ENCODE results near the gene KL.

The KL gene

DNA sequence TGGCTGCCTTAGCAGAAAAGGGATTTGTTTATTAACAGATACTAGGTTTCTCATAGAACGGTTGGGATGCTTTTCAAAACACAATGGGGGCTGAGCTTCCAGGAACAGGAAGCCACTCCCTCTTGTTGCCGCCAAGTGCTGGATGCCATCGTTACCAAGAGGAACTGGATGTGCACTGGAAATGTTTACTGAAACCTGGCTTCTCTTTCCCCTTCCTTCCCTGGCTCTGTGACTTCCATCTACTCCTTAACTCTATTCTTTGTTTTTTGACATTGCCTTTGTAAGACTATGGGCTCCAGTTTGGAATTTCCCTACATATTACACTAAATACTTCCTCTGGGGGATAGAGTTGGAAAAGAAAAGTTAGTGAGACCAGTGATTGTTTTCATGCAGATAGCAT is 11.7 kb upstream of the KL start:
- no peak for DNase-seq (ENCODE audit: low read depth, low spot score)

GRCh38 chr13:33006134-33006533 is 10.1 kb upstream of the KL start:
- no peak for DNase-seq (ENCODE audit: low read depth, low spot score)

DNA sequence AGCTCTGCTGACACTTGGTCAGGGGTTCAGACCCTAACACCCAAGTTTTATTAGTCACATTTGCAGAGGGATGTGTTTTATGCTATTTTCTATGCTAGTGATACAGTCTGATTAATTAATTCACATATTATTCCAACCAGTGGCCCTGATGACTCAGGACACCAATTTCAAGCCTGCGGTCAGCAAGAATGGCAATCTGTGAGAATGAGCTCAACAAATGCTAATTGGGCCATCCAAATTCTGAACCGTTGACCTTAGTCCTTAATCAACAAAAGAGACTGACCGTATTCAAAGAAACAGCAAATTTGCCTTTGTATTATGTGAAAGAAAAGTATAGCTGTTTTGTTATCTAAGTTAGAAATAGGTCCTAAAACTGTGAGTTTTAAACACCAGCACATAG is 9.6 kb upstream of the KL start:
- DNase-seq (ENCODE audit: low read depth, low spot score) = peak; percentile 85

GRCh38 chr13:33007237-33007636 is 9.0 kb upstream of the KL start:
- no peak for DNase-seq (ENCODE audit: low read depth, low spot score)

DNA sequence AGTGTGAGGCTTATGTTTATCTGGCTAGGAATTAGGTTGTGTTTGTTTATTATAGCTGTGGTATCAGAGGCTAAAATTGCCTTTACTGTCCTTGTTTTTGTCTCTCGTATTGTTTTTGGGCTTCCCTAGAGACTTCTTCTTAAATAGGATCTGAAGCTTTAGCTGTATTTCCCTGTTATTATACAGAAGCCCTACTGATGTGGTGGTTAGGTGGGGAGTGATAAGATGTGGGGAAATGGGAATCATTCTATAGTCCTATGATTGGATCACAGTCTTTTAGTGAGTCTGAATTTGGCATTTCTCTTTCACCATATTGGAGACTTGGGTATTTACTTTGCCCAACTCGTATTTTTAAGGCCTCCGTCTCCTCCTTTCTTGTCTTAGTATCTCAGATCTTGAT is 8.3 kb upstream of the KL start:
- no peak for DNase-seq (ENCODE audit: low read depth, low spot score)

DNA sequence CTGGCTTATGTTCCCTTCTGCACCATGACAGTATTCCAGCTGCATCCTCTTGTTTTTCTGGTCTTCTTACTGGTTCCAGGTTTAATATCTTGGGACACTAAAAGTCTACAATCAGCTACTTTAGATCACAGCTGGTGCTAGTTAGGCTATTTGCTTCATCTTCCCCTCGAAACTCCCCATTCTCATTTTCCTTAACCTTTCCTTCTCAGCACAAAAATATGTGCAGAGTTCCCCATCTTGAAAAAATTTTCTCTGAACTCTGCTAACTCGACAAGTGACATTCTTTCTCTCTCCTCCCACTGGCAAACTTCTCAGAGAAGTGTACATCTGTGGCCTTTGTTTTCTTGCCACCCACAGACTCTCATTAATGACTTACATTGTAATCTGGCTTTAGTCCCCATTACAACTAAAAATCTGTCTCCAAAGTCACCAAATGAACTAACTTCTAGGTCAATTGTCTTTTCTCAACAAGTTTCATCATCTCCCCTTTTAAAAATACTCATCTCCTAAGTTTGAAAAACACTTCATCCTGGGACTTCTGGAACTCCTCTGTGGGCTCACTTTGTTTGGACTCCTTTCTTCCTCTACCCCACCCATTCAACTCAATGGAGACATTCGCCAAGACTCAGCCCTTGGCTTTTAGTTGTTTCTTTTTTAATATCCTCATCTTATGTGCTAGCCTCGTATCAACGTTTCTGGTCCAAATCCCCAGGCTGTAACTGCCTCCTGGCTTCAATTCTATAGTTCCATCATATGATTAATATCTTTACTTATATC is 7.1 kb upstream of the KL start:
- DNase-seq (ENCODE audit: low read depth, low spot score) = no peak

DNA sequence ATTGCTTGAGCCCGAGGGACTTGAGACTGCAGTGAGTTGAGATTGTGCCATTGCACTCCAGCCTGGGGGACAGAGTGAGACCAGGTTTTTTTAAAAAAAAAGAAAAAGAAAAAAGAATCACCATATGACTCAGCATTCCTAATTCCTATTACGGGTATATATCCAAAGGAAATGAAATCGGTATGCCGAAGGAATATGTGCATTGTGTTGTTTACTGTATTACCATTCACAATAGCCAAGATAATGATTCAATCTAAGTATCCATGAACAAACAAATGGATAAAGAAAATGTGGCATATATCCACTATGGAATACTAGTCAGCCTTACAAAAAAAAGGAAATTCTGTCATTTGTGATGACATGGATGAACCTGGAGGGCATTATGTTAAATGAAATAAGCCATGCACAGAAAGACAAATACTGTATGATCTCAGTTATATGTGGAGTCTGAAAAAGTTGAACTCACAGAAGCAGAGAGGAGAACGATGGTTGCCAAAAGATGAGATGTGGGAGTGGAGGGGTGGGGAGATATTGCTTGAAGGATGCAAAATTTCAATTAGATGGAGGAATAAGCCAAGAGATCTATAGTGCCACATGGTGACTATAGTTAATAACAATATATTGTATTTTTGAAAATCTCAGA is 4.3 kb upstream of the KL start:
- no peak for DNase-seq (ENCODE audit: low read depth, low spot score)

- no peak for DNase-seq (ENCODE audit: low read depth, low spot score)
These were observed 1.9 kb upstream of the KL start for GRCh38 chr13:33014291-33014690.

- DNase-seq (ENCODE audit: low read depth, low spot score) = no peak
These were observed 968 bp upstream of the KL start for GRCh38 chr13:33015241-33015668.

GRCh38 chr13:33015791-33016323 is 366 bp upstream of the KL start:
- peak; percentile 17 for DNase-seq (ENCODE audit: low read depth, low spot score)

GRCh38 chr13:33017323-33017929 is 1.2 kb downstream of the KL start:
- DNase-seq (ENCODE audit: low read depth, low spot score) = peak; percentile 55

GRCh38 chr13:33018886-33019285 is 2.7 kb downstream of the KL start:
- DNase-seq (ENCODE audit: low read depth, low spot score) = no peak

GRCh38 chr13:33022986-33023385 is 6.8 kb downstream of the KL start:
- no peak for DNase-seq (ENCODE audit: low read depth, low spot score)

DNA sequence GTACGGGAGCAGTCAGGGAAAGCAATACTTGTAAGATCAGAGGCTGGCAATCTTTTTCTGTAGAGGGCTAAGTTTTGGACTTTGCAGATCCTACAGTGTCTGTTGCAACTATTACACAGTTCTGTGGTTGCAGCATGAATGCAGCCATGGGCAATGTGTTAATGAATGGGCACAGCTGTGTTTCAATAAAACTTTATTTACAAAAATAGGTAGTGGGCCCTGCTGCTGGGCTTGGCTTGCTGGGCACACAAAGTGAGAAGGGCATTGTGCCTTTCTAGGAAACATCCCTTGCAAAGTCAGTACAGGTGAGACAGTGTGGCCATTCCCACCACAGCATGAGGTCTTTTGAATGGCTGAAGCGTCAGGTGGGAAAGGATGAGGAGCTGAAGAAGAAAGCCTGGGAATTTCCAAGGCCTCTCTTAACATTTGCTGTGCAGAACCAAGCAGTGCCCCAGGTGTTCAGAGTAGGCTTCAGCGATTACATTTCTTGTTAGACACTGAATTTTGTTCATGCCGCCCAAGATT is 9.1 kb downstream of the KL start:
- DNase-seq (ENCODE audit: low read depth, low spot score) = no peak

DNA sequence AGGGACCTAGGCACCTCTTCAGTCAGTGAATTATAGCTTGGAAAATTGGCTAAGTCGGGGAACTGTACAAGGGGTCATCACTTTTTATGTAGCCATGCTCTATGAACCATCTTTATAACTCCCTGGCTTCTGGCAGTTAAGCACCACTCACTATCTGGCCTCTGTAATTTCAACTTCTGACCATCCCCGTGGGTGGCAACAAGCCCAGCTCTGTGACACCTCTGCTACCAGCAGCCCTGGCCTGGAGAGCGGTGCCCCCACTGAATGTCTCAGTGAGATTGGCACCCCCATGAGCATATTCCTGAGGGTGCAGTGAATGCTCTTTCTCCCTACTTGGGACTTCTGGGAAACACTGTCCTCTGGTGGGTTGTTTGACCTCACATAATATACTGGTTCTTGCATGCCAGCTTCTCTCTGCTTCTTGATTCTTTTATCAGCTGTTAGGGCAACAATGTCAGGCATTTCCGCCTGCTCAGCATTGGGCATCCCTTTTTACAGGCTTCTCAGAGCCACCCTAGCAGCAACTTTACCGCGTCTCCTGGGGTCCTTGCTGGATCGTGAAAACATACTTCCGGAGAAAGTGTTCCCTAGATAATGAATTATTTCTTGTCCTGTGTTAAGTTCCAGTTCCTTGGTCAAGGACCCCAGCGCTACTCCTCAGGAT is 10.4 kb downstream of the KL start:
- DNase-seq (ENCODE audit: low read depth, low spot score) = no peak

- DNase-seq (ENCODE audit: low read depth, low spot score) = no peak
These were observed 12.4 kb downstream of the KL start for GRCh38 chr13:33028620-33029019.

DNA sequence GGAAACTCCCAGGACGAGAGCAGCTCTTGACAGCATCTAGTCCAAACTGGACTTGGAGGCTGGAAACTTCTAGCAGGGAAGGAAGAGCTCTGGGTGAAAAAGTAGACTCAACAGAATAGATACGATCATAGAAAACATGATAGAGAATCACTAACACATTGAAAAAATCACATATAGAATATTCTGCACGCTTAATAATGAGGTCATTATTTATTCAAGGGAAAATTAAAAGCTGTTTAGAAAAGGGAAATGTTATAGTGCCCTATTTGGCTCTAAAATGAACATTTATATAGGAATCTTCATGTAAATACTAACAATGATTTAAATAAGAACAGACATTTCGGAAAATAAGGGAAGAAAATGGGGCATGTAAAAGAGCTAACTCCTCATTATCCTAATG is 15.1 kb downstream of the KL start:
- DNase-seq (ENCODE audit: low read depth, low spot score) = no peak

DNA sequence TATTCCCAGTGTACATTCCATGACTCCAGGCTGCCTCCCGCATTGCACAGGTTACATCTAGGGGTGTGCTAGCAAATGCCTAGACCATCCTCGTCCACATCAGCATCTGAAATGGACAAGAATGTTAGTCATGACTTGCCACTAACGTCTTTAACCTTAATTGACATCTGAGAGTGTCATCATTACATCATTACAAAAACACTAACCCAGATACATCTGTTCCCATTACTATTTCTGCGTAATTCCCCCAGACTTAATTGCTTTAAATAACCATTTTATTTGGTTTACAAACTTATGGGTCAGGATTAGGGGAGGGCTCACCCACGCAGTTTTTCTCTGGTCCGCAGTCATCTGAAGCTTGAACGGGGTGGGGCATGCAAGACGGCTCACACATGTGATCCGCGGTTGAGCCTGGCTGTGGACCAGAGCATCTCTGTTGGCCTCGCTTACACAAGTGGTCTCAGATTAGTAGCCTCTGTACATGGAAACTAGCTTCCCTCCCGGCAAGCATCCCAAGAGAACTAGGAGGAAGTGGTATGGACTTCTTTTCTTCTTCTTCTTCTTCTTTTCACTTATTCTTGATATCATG is 15.9 kb downstream of the KL start:
- no peak for DNase-seq (ENCODE audit: low read depth, low spot score)

DNA sequence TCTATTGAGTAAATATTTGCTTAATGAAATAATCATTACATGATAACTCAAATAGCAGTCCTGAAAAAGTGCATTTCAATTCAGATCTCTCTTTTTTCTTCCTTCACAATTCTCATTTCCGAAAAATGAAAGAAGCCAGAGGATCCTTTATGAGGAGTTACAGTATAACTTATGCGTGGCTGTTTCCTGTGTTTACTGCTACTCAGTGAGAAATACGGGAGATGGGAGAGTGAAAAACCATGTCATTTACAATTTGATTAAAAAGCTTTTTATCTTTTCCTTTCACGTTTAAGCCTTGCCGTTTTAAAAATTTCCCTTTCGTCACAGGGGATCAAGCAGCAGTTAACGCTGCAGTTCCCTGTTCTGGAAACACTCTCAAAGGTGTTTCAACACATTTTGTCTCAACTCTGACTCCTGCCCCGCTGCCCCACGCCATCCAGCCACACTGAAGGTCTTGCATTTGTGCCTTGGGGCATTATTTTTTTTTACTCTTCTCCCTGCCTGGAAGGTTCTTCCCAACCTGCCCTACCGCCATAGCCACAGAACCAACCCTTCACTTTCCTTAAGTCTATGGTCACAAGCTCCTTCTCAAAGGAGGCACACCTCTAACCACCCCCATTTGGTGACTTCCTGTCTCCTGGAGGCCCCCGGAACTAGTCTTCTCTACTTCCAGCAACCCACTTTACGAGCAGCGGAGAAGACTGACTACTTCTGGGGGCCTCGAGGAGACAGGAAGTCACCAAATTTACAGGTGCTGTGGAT is 17.0 kb downstream of the KL start:
- no peak for DNase-seq (ENCODE audit: low read depth, low spot score)

- no peak for DNase-seq (ENCODE audit: low read depth, low spot score)
These were observed 17.8 kb downstream of the KL start for GRCh38 chr13:33033986-33034385.

Data from astrocyte of the hippocampus (primary cell).